ENCODE results near the gene ARPP21.

- no peak for TF ChIP-seq ESRRG (CRISPR knock-in tag; IDR thresholded peaks at IDR 0.05)
- no peak for TF ChIP-seq ZFP30 (CRISPR knock-in tag; IDR thresholded peaks at IDR 0.05)
- TF ChIP-seq SNAI2 (CRISPR knock-in tag; IDR thresholded peaks at IDR 0.05): no peak
- TF ChIP-seq, protein P1, sequence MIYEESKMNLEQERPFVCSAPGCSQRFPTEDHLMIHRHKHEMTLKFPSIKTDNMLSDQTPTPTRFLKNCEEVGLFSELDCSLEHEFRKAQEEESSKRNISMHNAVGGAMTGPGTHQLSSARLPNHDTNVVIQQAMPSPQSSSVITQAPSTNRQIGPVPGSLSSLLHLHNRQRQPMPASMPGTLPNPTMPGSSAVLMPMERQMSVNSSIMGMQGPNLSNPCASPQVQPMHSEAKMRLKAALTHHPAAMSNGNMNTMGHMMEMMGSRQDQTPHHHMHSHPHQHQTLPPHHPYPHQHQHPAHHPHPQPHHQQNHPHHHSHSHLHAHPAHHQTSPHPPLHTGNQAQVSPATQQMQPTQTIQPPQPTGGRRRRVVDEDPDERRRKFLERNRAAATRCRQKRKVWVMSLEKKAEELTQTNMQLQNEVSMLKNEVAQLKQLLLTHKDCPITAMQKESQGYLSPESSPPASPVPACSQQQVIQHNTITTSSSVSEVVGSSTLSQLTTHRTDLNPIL (CRISPR knock-in tag; IDR thresholded peaks at IDR 0.05; ENCODE audit: low read depth): no peak
- TF ChIP-seq ZC3H10 (CRISPR knock-in tag; IDR thresholded peaks at IDR 0.05): no peak
- TF ChIP-seq ZNF565 (CRISPR knock-in tag; conservative IDR thresholded peaks at IDR 0.05; ENCODE audit: low read depth): no peak
- TF ChIP-seq PATZ1 (CRISPR knock-in tag; IDR thresholded peaks at IDR 0.05; ENCODE audit: borderline replicate concordance): no peak
- no peak for TF ChIP-seq ZFP3 (CRISPR knock-in tag; IDR thresholded peaks at IDR 0.05)
- TF ChIP-seq ZNF70 (CRISPR knock-in tag; IDR thresholded peaks at IDR 0.05): no peak
- TF ChIP-seq ARNTL (CRISPR knock-in tag; IDR thresholded peaks at IDR 0.05; ENCODE audit: borderline replicate concordance, low read depth): no peak
- TF ChIP-seq GLIS3 (CRISPR knock-in tag; IDR thresholded peaks at IDR 0.05): no peak
- TF ChIP-seq TSHZ2 (CRISPR knock-in tag; IDR thresholded peaks at IDR 0.05): no peak
- no peak for TF ChIP-seq RARB (CRISPR knock-in tag; IDR thresholded peaks at IDR 0.05)
These were observed 137.0 kb downstream of the ARPP21 start for GRCh38 chr3:35776346-35776745.
